Large intestine (tissue), 3 donors: ENCODE measurements around the gene MDC1. TPM values are rescaled to one million over a fixed set of nuclear protein-coding genes. Genes with fewer than 3 reads are reported as not detected.

Source experiments
- DNase-seq, 2 donors: peaks; one replicate each; pipeline versions ENCODE4 v3.0.0 to v3.0.0-alpha.2; 2013
- H3K27ac ChIP-seq: one replicate; pipeline ENCODE4 v1.5.1; 2013; ENCODE audit warnings: low read length
- H3K27me3 ChIP-seq: 2 replicates; pipeline ENCODE4 v1.6.1; 2013; ENCODE audit warnings: low read length; ENCODE audit not compliant: control insufficient read depth, insufficient read depth
- H3K36me3 ChIP-seq: 2 replicates; pipeline ENCODE4 v1.6.1; 2013; ENCODE audit warnings: low read length; ENCODE audit not compliant: control insufficient read depth, insufficient read depth
- H3K4me1 ChIP-seq: one replicate; pipeline ENCODE4 v1.6.1; 2013; ENCODE audit warnings: low read length; ENCODE audit not compliant: control insufficient read depth, insufficient read depth
- H3K4me3 ChIP-seq: one replicate; pipeline ENCODE4 v1.5.1; 2013; ENCODE audit warnings: low read length
- H3K9me3 ChIP-seq: one replicate; pipeline ENCODE4 v1.6.1; 2013; ENCODE audit warnings: mild to moderate bottlenecking, low read depth, low read length, moderate library complexity; ENCODE audit not compliant: control insufficient read depth
- WGBS: methylation state at CpG from one replicate; pipeline ENCODE4 v1.1.5; 2013; ENCODE audit warnings: low lambda C conversion rate; ENCODE audit not compliant: insufficient coverage; 5-methylcytosine and 5-hydroxymethylcytosine counted together
- polyA plus RNA-seq: library from polyadenylated mRNA; unstranded; fragments of 120-200 nt; gene quantifications from one replicate; pipeline ENCODE4 v1.2.1, GENCODE V29; 2013

Gene MDC1
- polyA plus RNA-seq, 1 donor, result 22.5 TPM

GRCh38 chr6:30685157-30686008 lies 31.7 kb downstream of the MDC1 start:
- no peak for DNase-seq
- H3K36me3 ChIP-seq, result no peaks in the 10 kb centered on the region
- peaks cover 19% of the 10 kb centered on the region for H3K4me1 ChIP-seq
- 80% methylated on average over 1 of the region's 29 CpGs for WGBS
- H3K9me3 ChIP-seq, result peaks cover 7% of the 10 kb centered on the region
- peak overlapping the region; percentile 58 for H3K27ac ChIP-seq
- peaks cover 5% of the 10 kb centered on the region for H3K27me3 ChIP-seq
- H3K4me3 ChIP-seq, result peak overlapping the region; percentile 85

- H3K27ac ChIP-seq, result peak overlapping the region; percentile 46
- peak overlapping the region; percentile 85 for H3K4me3 ChIP-seq
- H3K9me3 ChIP-seq, result peaks cover 7% of the 10 kb centered on the region
- H3K36me3 ChIP-seq, result peaks cover 3% of the 10 kb centered on the region
- peaks cover 5% of the 10 kb centered on the region for H3K27me3 ChIP-seq
- DNase-seq, result no peak
- peaks cover 17% of the 10 kb centered on the region for H3K4me1 ChIP-seq
- WGBS, result no CpG with 5 or more reads among the region's 21 CpGs
These were observed 32.5 kb downstream of the MDC1 start for GRCh38 chr6:30684386-30685156.

GRCh38 chr6:30683980-30684338 lies 33.1 kb downstream of the MDC1 start:
- Histone ChIP-seq H3K27ac (peak overlapping the region; percentile 22), H3K4me1 (peaks cover 22% of the 10 kb centered on the region), H3K4me3 (peak overlapping the region; percentile 32), H3K36me3 (peaks cover 3% of the 10 kb centered on the region), H3K27me3 (peaks cover 5% of the 10 kb centered on the region), H3K9me3 (peaks cover 7% of the 10 kb centered on the region)
- no peak for DNase-seq
- 71% methylated on average over 1 of the region's 2 CpGs for WGBS

- Histone ChIP-seq H3K4me3 (peak overlapping the region; percentile 32), H3K27ac (peak overlapping the region; percentile 71), H3K27me3 (peaks cover 5% of the 10 kb centered on the region), H3K36me3 (peaks cover 7% of the 10 kb centered on the region), H3K4me1 (peaks cover 22% of the 10 kb centered on the region), H3K9me3 (peaks cover 7% of the 10 kb centered on the region)
- 63% methylated on average over 2 of the region's 7 CpGs for WGBS
- no peak for DNase-seq
These were observed 33.7 kb downstream of the MDC1 start for GRCh38 chr6:30683183-30683979.

- peaks cover 18% of the 10 kb centered on the region for H3K4me1 ChIP-seq
- H3K4me3 ChIP-seq, result peak overlapping the region; percentile 32
- peaks cover 5% of the 10 kb centered on the region for H3K27me3 ChIP-seq
- WGBS, result no CpG with 5 or more reads among the region's 11 CpGs
- peaks cover 7% of the 10 kb centered on the region for H3K36me3 ChIP-seq
- peak overlapping the region; percentile 71 for H3K27ac ChIP-seq
- DNase-seq, result peak; percentile 51 to 53
- peaks cover 5% of the 10 kb centered on the region for H3K9me3 ChIP-seq
These were observed 34.7 kb downstream of the MDC1 start for GRCh38 chr6:30682143-30683117.

GRCh38 chr6:30681766-30682142 lies 35.3 kb downstream of the MDC1 start:
- Histone ChIP-seq H3K4me3 (no peak overlapping the region), H3K27me3 (peaks cover 5% of the 10 kb centered on the region), H3K27ac (peak overlapping the region; percentile 1), H3K36me3 (peaks cover 13% of the 10 kb centered on the region), H3K9me3 (peaks cover 3% of the 10 kb centered on the region), H3K4me1 (peaks cover 16% of the 10 kb centered on the region)
- DNase-seq, result no peak
- WGBS, result 67% methylated on average over 1 of the region's 4 CpGs

- Histone ChIP-seq H3K4me1 (peaks cover 10% of the 10 kb centered on the region), H3K9me3 (no peaks in the 10 kb centered on the region), H3K4me3 (no peak overlapping the region), H3K27me3 (no peaks in the 10 kb centered on the region), H3K36me3 (peaks cover 17% of the 10 kb centered on the region), H3K27ac (no peak overlapping the region)
- WGBS, result 100% methylated on average over 1 of the region's 7 CpGs
- DNase-seq, result no peak
These were observed 37.1 kb downstream of the MDC1 start for GRCh38 chr6:30679765-30680535.

GRCh38 chr6:30678964-30679726 lies 37.9 kb downstream of the MDC1 start:
- WGBS, result no CpG with 5 or more reads among the region's 31 CpGs
- Histone ChIP-seq H3K4me1 (peaks cover 10% of the 10 kb centered on the region), H3K27ac (no peak overlapping the region), H3K9me3 (no peaks in the 10 kb centered on the region), H3K27me3 (no peaks in the 10 kb centered on the region), H3K4me3 (no peak overlapping the region), H3K36me3 (peaks cover 17% of the 10 kb centered on the region)
- peak; percentile 77 to 81 for DNase-seq
